Kidney tubule cell (primary cell): ENCODE results near the gene SLC27A4.

Experiments used
- DNase-seq: peaks from one replicate; pipeline ENCODE4 v3.0.0-alpha.2; 2018; ENCODE audit warnings: low spot score

The SLC27A4 gene

DNA sequence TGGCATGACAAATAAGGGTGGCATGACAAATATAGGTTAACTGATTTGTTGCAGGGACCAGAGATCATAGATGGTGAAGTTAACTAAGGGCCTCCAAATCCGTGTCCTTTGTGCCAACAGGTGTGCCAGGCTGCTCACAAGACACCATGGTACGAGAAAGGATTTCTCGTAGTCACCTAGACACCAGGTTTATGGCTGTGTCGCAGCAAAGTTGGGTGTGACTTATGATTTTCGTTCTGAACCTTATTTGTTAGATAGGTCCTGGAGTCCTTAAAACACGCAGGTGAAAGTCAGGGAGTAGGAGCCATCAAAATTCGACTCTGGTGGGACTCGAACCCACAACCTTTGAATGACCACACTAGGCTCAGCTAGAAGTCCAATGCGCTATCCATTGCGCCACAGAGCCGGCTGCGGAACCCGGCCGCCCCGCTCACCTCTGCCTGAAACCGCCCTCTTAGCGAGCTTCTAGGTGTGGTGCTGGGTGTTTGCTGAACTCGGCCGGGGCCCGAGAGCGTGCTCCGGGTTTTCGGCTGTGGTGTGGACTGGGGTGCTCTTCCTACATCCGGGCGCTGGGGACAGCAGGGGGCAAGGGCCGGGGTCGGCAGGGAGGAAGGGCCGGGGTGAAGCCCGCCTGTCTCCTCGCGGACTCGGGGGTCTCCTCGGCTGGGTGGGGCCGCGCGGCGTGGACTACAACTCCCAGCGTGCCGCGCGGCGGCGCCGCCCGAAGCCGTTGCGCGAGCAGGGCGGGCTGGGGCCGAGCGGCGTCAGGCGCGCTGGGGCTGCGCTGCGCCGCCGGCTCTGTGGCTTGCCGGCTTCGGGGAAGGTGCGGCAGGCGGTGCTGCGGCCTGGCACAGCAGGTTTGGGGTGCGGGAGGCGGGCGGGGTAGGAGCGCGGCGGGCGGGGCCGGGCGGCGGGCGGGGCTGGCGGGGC, at the start of gene SLC27A4:
TSS of gene SLC27A4 (plus strand) at position 767 of the 930 bp plus-strand sequence. CDS start 2,606 bp downstream, outside the sequence.
- peak; percentile 96 for DNase-seq

DNA sequence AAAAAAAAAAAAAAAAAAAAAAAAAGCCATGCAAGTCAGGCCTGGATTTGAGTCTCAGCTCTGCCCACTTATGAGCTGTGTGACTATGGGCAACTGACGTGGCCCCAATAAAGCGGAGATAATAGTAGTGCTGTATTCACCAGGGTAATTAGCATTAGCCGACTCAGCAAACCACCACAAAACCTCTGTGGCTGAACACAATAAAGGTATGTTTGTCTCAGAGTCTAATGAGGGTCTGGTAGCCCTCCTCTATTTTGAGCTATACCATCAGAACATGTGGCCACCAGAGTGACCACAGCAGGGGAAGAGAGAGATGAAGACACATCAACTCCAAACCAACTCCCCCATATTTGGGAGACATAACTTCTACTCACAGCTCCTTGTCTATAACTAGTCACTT, 48.3 kb upstream of the SLC27A4 start:
- DNase-seq, result no peak

DNA sequence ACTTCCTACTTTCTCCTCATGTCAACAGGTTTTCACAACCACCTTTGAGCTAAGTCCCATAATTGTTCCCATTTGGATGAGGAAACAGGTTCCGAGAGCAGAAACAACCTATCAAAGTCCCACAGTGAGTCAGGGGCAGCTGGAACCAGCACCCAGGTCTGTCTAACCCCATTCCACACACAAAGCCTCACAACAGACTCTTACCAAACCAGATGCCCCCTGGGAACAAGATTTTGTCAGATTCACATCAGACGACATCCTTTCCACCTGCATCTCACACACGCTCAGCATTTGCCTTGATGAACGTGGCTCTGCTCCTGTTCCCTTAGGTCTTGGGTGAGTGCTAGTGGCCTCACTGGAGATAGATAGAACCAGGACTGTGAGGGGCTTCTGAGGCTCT, 47.2 kb upstream of the SLC27A4 start:
- DNase-seq, result no peak

DNA sequence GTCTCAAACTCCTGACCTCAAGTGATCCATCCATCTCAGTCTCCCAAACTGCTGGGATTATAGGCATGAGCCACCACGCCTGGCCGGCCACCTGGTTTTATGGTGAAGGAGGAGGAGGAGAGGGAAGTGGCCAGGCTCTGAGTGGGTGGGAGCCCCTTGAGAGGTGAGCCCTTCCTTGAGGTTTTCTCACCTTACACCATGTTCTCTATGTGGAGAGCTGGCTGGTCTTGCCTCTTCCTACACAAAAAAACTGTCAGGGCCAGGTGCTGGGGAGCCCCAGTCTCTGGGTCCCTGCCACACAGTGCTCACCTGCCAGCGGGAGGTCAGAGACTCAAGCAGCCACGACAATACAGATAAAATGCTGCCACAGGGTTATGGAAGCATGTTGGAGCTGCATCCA, 46.2 kb upstream of the SLC27A4 start:
- DNase-seq, result no peak

DNA sequence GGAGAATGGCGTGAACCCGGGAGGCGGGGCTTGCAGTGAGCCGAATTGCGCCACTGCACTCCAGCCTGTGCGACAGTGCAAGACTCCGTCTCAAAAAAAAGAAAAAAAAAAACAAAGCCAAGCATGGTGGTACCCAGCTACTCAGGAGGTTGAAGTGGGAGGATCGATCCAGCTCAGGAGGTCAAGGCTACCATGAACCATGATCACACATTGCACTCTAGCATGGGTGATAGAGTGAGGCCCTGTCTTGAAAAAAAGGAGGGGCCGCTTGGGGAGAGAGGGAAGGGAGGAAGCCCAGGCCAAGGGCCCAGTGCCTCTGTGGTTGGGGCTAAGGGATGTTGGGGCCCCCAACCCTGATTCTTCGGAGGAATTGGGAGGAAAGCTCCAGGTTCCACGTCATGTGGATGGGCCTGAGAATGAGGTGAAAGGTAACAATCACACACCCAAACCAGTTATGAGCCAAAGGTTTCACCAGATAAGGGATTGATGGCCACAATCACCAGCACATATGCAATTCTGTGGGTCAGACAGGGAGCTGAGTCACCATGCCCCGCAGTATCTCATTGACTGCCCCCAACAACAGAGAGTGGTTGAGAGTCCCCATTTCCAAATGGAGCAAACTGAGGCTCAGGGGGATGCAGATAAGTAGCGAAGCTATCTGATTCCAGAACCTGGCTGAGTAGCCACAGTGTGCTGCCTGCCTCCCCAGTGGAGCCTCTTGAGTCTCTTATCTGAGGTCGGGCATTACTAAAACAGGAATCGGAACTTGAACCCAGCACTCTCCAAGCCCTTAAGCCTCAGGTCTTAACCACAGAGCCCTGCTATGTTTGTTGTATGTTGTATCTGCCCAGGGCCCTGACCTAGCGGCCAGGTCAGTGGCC, 43.7 kb upstream of the SLC27A4 start:
- DNase-seq, result no peak

- DNase-seq, result no peak
These were observed 43.0 kb upstream of the SLC27A4 start for GRCh38 chr9:128297221-128297773.

DNA sequence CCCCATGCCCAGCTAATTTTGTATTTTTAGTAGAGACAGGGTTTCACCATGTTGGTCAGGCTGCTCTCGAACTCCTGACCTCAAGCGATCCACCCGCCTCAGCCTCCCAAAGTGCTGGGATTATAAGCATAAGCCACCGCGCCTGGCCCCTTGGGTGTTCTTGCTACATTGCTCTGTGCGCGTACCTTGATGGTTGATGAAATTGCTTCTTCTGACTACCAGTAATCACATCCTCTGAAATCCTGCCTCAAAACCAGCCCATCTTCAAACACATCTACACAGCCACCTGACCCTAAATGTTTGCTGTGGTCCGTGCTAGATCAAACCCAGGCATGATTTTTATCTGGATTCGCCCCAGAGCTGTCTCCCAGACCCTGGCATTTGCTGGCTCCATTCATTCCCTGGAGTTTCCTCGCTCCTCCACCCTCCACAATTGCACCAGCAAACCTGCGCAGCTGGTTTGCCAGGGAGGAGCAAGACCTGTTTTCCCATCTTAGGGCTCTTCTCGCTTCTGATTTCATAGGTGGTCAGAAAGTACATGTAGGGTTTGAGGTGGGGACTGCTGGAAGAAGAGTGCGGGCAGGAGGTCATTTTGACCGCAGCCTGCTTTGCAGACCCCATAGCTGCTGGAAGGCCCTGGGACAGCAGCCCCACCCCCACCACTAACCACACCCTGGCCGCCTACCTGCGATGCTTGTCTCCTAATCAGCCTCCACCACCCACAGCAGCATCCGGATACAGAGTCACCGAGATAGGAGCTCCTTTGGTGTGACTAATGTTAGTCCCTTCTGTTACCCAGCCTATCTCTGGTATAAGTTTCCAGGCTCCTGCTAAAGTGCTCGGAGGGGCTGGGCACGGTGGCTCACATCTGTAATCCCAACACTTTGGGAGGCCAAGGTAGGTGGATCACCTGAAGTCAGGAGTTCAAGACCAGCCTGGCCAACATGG, 41.5 kb upstream of the SLC27A4 start:
- DNase-seq, result no peak

DNA sequence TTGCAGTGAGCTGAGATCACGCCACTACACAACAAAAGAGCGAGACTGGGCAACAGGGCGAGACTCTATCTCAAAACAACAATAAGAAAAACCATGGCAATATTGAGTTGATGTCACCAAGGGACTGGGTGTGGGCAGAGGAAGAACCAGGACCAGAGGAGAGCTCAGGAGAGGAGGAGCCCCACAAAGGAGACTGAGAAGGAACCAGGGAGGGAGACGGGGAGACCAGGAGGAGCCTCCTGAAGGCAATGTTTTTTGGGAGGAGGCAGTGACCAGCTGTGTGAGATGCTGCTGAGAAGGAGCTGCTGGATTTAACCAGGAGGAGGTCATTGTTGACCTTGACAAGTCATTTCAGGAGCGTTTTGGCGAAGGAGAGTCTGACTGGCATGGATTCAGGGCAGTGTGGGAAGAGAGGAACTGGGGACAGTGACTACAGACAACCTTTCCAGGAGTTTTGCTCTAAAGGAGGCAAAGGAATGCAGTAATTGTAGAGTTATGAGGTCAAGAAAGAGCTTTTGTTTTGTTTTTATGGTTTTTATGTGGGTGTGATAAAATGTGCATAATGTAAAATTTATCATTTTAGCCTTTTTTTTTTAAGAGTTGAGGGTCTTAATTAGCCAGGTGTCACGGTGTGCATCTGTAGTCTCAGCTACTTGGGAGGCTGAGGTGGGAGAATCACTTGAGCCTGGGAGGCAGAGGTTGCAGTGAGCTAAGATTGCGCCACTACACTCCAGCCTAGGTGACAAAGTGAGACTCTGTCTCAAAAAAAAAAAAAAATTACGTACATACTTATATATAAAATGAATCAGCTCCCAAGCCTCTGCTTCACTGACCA, 36.0 kb upstream of the SLC27A4 start:
- DNase-seq, result no peak

DNA sequence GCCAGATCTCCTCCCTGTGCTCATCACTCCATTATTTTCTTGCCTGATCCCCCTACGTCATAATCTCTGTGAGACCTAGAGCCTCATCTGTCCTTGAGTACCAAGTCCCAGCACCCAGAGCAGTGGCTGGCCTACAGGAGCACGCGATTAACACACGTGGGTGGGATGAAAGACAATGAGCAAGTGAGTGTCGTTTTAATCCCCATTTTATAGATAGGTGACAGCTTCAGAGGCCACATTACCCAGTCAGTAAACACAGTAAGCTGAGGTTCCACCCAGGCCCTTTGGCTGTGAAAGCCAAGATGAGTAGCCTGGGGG, 35.4 kb upstream of the SLC27A4 start:
- no peak for DNase-seq

DNA sequence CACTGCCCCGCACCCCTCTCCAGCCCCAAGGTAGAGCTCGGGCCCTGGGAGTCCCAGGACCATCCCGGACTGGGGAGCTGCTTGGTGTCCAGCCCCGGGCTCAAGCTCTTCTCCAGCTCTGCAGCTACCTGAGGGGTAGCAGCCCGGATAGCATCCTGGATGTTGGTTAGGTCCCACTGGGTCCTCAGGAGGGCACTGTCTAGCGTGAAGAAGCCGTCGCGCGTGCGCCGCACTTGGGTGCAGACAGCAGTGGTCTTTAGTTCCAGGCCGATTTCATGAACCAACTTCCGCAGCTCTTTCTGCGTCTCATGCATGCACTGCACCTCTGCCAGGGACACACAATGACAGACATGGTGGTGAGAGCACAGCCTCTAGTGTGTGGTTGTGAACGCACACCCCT, 30.8 kb upstream of the SLC27A4 start:
- DNase-seq, result no peak

- no peak for DNase-seq
These were observed 29.9 kb upstream of the SLC27A4 start for GRCh38 chr9:128310461-128310860.

DNA sequence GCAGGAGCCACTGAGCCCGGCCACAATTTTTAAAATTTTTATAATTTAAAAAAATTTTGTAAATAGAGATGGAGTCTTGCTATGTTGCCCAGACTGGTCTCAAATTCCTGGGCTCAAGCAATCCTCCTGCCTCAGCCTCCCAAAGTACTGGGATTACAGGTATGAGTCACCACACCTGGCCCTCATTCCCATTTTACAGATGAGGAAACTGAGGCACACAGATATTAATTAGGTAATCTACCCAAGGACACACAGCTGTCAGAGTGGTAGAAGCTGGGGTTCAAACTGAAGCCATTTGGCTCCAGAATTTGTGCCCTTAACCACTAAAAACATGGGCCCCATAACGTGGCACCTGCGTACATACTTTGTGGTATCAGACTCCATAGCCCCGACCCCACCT, 25.6 kb upstream of the SLC27A4 start:
- no peak for DNase-seq

DNA sequence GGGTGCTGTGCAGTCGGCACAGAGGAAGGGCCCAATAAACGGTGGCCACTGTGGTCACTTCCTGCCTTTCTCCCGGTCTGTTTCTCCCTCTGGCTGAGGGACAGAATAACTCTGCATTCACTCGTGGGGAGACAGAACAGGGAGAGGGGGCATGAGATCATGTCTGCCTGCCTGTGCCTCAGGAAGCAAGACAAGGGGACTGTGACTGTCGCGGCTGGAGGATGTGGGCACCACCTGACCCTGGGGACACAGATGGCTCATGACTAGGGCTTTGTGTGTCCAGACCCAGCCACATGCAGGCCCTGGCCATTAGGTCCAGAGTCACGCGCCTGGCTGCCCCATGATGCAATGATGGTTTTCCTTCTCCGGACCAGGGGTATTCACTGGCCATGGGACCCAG, 23.9 kb upstream of the SLC27A4 start:
- no peak for DNase-seq

DNA sequence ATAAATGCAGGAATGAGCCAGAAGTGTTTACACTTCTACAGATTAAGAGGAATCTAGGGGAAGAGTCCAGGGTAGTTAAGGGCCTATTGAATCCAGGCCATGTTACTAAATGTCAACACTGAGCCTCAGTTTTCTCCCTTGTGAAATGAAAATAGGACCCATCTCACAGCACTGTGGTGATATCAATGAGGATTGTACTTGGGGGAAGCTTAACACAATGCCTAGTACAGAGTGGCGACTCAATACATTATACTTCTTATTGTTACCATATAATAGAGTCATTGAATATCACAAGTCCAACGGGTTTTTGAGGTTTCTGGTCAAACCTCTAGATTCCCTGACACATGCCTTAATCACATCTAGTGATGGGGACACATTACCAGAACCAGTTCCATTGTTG, 22.7 kb upstream of the SLC27A4 start:
- no peak for DNase-seq

GRCh38 chr9:128321343-128321742, 19.0 kb upstream of the SLC27A4 start:
- no peak for DNase-seq

DNA sequence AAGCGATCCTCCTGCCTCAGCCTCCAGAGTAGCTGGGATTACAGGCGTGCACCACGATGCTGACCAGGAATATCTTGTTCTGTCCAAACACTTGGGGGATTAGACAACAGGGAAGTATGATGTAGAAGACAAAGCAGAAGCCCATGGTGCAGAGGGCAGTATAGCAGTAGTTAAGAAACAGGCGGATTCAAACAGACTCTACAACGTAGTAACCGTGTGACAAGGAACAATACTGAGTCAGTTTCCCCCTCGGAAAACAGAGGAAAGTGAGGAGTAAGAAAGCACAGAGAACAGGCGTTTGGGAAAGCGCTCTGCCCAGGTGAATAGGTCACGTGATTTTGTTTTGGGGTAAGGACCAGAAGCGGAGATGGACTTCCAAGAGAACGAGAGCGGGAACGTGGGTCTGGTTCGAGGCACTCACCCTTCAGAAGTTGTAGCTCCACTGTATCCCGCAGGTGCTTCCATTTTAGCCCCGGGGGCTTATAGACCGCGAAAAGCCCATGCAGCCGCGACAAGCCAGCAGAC, 18.4 kb upstream of the SLC27A4 start:
- DNase-seq, result no peak

DNA sequence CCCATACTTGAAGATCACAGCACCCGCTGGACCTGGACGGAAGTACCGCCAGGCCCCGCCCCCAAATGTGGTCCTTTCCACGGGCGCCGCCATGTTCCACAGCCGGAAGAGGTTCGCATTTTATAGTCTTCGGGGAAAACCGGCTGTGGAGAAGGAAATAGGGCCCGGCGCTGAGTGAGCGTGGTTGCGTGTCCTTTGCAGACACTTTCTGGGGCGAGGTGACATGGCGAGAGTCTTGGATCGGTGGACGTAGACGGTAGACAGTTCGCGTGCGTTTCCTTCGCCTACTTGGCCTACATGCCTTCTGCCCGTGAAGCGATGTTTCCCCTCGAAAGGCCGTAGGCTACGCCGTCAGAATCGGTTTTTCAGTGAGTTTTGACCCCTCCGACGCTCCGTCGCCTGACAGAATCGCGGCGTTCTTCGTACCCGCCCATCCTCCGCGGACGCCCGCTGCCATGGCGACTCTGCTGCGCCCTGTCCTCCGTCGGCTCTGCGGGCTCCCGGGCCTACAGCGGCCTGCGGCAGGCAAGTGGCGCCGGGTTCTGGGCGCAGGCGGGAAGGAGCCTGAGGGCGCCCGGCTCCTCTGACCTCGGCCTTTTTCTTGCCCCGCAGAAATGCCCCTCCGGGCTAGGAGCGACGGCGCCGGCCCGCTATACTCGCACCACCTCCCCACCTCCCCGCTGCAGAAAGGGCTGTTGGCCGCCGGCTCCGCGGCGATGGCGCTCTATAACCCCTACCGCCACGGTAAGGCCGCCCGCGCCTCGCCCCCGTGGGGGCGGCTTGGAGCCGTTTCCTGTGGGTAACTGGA, 17.7 kb upstream of the SLC27A4 start, which contains the start of the genes COQ4 and TRUB2:
TSS of gene COQ4 (plus strand) at position 436 of the 808 bp plus-strand sequence. CDS start at position 456, 20 bp downstream.
TSS of gene TRUB2 (minus strand) at position 44 of the 808 bp plus-strand sequence. CDS start at position 5, 39 bp downstream.
- peak; percentile 94 for DNase-seq

DNA sequence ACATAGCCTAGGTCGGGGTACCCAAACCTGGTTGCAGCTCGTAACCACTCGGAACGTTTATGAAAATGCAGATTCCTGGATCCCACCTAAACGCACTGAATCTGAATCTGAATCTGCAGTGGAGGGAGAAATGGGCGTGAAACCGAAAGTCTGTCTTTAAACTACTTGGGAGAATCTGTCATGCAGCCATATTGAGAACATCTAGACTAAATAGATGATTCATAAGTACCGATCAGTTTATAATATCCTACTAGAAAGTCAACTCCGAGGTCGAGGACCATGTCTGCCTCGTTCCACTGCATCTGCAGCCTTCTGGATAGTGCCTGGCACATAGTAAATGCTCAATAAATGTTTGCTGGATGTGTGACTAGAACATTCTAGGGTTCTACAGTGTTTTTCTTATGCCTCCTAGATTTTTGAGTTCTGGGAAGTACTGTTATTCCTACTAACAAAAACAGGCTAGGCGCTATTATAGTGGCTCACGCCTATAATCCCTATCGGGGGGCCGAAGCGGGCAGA, 17.1 kb upstream of the SLC27A4 start:
- DNase-seq, result peak; percentile 41

DNA sequence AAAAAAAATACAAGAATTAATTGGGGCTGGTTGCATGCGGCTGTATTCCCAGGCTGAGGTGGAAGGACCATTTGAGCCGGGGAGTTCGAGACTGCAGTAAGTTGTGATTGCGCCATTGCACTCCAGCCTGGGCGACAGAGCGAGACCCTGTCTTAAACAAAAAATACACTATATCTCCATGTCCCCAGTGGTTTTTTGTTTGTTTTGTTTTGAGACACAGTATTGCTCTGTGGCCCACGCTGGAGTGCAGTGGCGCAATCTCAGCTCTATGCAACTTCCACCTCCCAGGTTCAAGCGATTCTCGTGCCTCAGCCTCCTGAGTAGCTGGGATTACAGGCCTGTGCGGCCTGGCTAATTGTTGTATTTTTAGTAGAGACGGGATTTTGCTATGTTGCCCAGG, 16.5 kb upstream of the SLC27A4 start:
- DNase-seq, result no peak
